Measurements from ENCODE around the gene NBPF1.
"Not testable (repeated sequence)": the region's sequence is repeated elsewhere in the genome, so short reads cannot be mapped to it uniquely, and the experiment has no call there.

The NBPF1 gene

DNA sequence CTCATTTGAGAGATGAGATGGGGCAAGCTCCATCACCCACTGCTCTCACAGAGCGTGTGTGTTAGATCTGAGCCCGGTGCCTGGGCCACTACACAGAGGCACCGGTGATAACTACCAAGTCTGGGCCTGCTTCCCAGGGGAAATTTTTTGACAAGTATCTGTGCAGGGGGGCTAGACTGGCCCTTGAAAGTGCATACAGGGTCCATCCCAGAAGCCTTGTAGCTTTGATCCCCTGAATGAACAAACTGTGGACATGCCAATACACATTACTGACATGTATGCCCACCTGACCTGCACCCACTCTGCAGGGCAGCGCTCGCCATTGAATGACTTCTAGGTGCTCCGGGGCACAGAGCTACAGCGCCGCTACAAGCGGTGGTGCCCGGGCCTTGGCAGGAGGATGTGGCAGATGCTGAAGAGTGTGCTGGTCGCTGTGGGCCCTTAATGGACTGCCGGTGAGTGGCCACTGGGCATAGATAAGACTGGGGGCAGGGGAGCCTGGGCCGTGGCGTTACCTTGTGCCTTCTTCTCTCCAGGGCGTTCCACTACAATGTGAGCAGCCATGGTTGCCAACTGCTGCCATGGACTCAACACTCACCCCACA is 32.8 kb upstream of the NBPF1 start:
- H3K4me3 ChIP-seq (ENCODE audit: low read depth, low read length); H3K36me3 ChIP-seq (ENCODE audit: control insufficient read depth, insufficient read depth, low read length); H3K9ac ChIP-seq (ENCODE audit: low read depth, low read length); H3K9me3 ChIP-seq (ENCODE audit: control insufficient read depth, insufficient read depth, low read length); H3K4me1 ChIP-seq (ENCODE audit: control insufficient read depth, insufficient read depth, low read length): not testable (repeated sequence)
- H3K27me3 ChIP-seq (ENCODE audit: control insufficient read depth, insufficient read depth, low read length), result peaks cover 36% of the 10 kb centered on the region

DNA sequence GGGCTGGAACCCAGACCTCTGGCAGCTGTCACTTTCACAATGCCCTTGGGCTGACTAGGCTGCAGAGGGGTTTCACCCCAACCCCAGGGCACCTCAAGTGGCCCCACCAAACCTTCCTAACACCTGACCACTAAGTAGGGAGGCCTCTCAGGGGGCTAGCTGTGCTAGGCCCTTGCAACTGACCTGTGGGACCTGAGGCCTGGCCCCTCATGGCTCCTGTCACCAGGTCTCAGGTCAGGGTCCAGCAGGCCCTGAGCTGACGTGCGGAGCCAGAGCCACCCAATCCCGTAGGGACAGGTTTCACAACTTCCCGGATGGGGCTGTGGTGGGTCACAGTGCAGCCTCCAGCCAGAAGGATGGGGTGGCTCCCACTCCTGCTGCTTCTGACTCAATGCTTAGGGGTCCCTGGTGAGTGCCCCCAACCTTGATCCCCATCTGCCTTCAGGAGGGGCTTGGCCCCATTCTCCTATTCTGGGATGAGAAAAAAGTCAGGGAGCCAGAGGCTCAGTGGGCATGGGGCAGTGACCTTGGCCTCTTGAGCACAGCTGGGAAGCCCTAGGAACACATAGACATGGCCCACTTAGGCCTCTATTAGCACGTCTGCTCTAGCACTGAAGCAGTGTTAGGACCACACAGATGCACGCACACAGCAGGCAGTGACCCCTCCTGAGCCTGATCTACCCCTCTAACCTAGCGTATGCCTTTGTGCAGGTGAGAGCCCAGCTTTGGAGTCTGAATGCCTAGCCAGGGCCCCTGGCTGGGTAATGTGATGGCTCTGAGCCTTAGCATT is 32.1 kb upstream of the NBPF1 start:
- H3K36me3 ChIP-seq (ENCODE audit: control insufficient read depth, insufficient read depth, low read length); H3K9ac ChIP-seq (ENCODE audit: low read depth, low read length); H3K4me1 ChIP-seq (ENCODE audit: control insufficient read depth, insufficient read depth, low read length); H3K9me3 ChIP-seq (ENCODE audit: control insufficient read depth, insufficient read depth, low read length): not testable (repeated sequence)
- Histone ChIP-seq H3K4me3 (ENCODE audit: low read depth, low read length) (peak overlapping the region; percentile 88), H3K27me3 (ENCODE audit: control insufficient read depth, insufficient read depth, low read length) (peaks cover 36% of the 10 kb centered on the region)

DNA sequence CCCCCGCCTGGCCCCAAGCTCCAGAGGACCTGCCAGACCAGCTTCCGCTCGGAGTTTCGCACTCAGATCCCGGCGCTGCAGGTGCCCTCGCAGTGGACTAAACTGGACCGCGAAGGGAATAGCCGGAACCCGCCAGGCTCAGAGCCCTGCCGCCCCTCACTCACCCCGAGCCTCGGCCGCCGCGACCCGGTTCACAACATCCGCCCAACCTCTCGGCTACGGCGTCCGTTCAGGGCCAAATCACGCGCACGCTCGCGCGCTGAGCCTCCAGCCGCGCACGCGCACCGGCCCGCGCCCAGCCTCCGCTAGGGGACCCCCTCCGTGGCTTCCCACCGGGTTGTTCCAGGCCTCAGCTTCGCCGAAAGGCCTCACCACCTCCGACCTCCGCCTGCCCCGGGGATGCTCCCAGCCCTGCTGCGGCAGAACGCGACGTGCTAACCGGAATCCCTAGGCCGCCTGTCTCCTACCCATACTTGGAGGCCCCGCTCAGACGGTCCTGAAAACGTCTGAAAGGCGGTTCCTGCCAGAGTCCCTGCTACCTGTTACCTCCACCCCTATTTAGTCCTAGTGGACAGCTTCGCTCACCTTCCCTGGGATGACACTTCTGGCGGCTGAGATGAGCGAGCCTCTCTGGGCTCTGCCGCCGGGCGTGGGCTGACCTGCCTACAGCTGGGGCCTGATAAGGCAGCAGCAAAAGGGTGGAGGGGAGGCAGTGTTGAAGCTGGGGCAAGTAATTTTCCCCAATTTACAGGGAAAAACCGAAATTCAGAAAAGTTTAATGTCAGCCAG is 31.3 kb upstream of the NBPF1 start:
- peak overlapping the region; percentile 88 for H3K4me3 ChIP-seq (ENCODE audit: low read depth, low read length)
- not testable (repeated sequence) for H3K36me3 ChIP-seq (ENCODE audit: control insufficient read depth, insufficient read depth, low read length); H3K4me1 ChIP-seq (ENCODE audit: control insufficient read depth, insufficient read depth, low read length); H3K9me3 ChIP-seq (ENCODE audit: control insufficient read depth, insufficient read depth, low read length)
- peak overlapping the region; percentile 87 for H3K9ac ChIP-seq (ENCODE audit: low read depth, low read length)
- H3K27me3 ChIP-seq (ENCODE audit: control insufficient read depth, insufficient read depth, low read length), result peaks cover 34% of the 10 kb centered on the region

DNA sequence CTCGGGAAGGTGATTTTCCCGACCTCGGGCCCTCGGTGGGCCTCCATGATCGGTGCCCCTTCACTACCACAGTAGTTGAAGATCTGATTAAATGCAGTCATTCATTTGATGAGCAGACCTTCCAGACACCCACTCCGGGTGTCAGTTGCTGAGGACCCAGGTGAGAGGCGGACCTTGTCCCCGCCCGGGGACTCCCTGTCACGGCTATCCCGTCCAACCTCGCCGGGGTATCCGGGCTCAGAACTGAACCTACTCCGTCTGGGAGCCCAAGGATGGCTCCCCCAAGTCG is 30.8 kb upstream of the NBPF1 start:
- peaks cover 29% of the 10 kb centered on the region for H3K27me3 ChIP-seq (ENCODE audit: control insufficient read depth, insufficient read depth, low read length)

DNA sequence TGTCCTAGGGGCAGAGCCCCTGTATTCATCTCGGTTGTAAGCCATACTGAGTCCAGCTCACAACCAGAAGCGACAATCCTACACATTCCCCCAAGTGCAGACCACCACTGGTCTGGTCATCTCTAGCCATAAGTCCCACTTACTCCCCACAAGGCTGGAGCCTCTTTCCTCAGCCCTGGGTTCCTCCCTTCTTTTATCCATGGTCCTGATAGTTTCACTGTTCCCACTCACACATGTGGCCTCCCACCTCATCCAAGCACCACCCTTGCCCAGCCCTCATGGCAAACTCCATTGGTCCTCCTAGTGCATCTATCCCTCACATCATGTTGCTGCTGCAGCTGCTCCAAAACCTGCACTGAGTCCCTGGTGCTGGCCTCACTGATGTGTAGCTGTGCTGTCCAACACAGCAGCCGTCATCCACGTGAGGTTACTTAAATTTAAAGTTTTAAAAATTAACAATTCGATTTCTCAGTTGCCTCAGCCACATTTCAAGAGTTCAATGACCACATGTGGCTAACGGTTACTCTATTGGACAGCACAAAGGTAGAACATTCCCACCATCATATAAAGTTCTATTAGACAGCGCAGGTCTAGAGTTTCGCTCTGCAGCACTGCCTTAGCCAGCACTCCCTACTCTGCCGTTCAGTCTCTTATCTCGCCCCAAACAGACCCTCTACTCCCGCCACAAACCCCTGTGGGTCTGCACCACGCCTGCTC is 30.3 kb upstream of the NBPF1 start:
- H3K36me3 ChIP-seq (ENCODE audit: control insufficient read depth, insufficient read depth, low read length); H3K9me3 ChIP-seq (ENCODE audit: control insufficient read depth, insufficient read depth, low read length); H3K4me1 ChIP-seq (ENCODE audit: control insufficient read depth, insufficient read depth, low read length): not testable (repeated sequence)
- H3K27me3 ChIP-seq (ENCODE audit: control insufficient read depth, insufficient read depth, low read length), result peaks cover 26% of the 10 kb centered on the region
- peak overlapping the region; percentile 87 for H3K9ac ChIP-seq (ENCODE audit: low read depth, low read length)
- peak overlapping the region; percentile 88 for H3K4me3 ChIP-seq (ENCODE audit: low read depth, low read length)

More for the DNA sequence above, 30.8 kb upstream of the NBPF1 start:
- H3K4me3 ChIP-seq (ENCODE audit: low read depth, low read length), result peak overlapping the region; percentile 88
- H3K9ac ChIP-seq (ENCODE audit: low read depth, low read length), result peak overlapping the region; percentile 87
- H3K4me1 ChIP-seq (ENCODE audit: control insufficient read depth, insufficient read depth, low read length), result no peaks in the 10 kb centered on the region
- H3K36me3 ChIP-seq (ENCODE audit: control insufficient read depth, insufficient read depth, low read length), result no peaks in the 10 kb centered on the region
- H3K9me3 ChIP-seq (ENCODE audit: control insufficient read depth, insufficient read depth, low read length), result no peaks in the 10 kb centered on the region

DNA sequence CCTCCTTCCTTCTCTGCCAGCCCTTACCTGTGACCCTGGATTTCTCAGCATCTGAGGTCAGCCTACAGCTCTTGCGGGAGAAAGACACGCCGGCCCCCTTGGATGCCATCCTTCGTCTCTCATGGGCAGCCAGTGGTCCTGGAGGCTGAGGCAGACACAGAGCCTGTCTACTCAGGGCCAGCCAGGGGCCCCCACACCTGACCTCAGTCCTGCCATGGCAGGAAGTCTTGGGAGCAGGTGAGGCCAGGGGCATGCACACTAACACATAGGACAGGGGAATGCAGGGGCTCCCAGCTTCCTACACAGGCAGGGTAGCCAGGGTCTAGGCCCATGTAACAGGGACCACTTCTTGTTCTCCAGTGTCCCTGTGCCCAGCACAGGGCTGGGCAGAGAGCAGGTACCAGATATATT is 29.6 kb upstream of the NBPF1 start:
- peaks cover 21% of the 10 kb centered on the region for H3K27me3 ChIP-seq (ENCODE audit: control insufficient read depth, insufficient read depth, low read length)
- H3K4me3 ChIP-seq (ENCODE audit: low read depth, low read length); H3K4me1 ChIP-seq (ENCODE audit: control insufficient read depth, insufficient read depth, low read length): not testable (repeated sequence)

DNA sequence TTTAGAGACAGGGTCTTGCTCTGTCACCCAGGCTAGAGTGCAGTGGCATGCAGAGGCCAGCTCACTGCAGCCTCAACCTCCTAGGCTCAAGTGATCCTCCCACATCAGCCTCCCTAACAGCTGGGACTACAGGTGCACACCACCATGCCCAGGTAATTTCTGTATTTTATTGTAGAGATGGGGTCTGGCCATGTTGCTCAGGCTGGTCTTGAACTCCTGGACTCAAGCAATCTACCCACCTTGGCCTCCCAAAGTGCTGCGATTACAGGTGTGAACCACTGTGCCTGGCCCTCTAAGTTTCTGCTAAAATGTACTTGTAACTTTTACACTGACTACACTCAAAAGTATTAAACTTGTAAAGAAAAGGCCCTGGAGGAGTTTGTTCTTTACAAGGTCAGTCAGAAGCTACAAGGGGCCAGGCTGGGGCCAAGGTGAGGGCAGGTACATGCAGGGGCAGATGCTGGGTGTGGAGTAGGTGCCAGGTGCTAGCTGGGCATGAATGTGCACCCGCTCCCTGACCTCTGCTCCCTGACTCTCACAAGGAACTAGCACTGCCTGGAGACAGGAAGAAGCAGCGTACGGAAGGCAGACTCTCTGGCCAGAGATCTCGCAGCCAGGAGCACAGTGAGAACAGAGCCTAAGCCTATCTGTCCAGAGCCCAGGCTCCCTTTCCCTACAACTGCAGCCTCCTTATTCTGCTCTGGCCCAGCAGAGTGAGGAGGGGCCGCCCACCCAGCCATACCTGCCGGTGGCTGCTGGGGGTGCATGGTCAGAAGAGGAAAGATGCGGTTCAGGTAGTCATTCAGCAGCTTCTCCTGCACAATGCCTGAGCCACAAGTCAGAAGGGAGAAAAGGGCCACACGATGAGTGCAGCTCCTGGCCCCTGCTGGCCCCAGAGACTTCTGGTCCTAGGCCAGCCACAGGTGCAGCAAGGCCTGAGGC is 28.9 kb upstream of the NBPF1 start:
- not testable (repeated sequence) for H3K9me3 ChIP-seq (ENCODE audit: control insufficient read depth, insufficient read depth, low read length); H3K4me1 ChIP-seq (ENCODE audit: control insufficient read depth, insufficient read depth, low read length); H3K9ac ChIP-seq (ENCODE audit: low read depth, low read length); H3K4me3 ChIP-seq (ENCODE audit: low read depth, low read length); H3K36me3 ChIP-seq (ENCODE audit: control insufficient read depth, insufficient read depth, low read length)
- peaks cover 21% of the 10 kb centered on the region for H3K27me3 ChIP-seq (ENCODE audit: control insufficient read depth, insufficient read depth, low read length)

More for the DNA sequence above, 29.6 kb upstream of the NBPF1 start:
- not testable (repeated sequence) for H3K9ac ChIP-seq (ENCODE audit: low read depth, low read length); H3K36me3 ChIP-seq (ENCODE audit: control insufficient read depth, insufficient read depth, low read length); H3K9me3 ChIP-seq (ENCODE audit: control insufficient read depth, insufficient read depth, low read length)

DNA sequence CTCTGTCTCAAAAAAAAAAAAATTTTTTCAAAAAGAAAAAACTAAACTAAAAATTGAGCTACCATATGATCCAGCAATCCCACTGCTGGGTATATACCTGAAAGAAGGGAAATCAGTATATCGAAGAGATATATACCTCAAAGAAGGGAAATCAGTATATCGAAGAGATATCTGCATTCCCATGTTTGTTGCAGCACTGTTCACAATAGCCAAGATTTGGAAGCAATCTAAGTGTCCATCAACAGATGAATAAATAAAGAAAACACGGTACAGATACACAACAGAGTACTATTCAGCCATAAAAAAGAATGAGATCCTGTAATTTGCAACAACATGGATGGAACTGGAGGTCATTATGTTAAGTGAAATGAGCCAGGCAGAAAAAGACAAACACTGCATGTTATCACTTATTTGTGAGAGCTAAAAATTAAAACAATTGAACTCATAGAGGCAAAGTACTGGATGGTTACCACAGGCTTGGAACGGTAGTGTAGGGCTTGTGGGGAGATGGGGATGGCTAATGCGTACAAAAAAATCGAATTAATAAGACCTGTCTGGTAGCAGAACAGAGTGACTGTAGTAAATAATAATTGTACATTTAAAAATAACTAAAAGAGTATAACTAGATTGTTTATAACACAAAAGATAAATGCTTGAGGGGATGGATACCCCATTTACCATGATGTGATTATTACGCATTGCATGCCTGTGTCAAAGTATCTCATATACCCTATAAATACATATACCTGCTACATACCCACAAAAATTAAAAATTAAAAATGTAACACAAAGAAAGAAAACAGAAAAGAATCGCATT is 28.0 kb upstream of the NBPF1 start:
- not testable (repeated sequence) for H3K9ac ChIP-seq (ENCODE audit: low read depth, low read length); H3K9me3 ChIP-seq (ENCODE audit: control insufficient read depth, insufficient read depth, low read length); H3K4me3 ChIP-seq (ENCODE audit: low read depth, low read length); H3K36me3 ChIP-seq (ENCODE audit: control insufficient read depth, insufficient read depth, low read length); H3K4me1 ChIP-seq (ENCODE audit: control insufficient read depth, insufficient read depth, low read length)
- peaks cover 16% of the 10 kb centered on the region for H3K27me3 ChIP-seq (ENCODE audit: control insufficient read depth, insufficient read depth, low read length)

DNA sequence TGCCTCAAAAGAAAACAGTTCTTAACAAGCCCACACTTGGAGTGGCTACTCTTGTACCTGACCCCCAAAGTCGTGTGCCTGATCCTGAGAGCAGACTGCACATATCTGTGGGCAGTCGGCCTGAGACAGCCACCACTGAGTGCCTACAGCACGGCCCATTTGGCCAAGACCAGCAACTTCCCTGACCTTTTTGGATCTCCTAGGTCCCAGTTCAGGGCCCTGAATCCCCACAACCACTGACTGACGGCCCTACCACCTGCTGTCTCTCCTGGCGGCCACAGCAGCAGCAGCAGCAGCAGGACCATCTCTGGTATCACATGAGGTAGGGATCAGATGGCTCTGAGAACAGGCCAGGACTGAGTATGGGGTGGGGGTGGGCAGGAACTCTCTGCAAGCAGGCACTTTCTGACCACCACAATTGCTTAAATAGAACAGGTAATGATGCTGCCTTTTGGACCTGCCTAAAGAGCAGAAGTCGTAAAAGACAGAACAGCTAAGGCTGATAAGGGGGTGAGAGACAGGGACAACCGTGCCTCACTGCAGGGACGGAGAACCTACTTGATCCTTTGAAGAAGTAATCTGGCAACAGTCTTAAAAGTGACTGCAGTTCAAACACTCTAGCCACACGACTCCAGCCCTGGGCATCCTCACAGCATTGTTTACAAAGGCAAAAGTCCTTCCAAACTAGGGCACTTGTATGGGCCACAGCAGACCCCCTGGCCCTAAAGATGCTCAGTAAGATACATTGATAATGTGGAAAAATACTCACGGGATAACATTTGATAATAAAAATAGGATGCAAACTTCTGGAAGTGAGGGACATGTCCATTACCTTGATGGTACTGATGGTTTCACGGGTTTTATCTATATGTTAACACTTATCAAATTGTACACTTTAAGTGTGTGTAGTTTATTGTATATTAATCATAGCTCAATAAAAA is 26.0 kb upstream of the NBPF1 start:
- H3K9ac ChIP-seq (ENCODE audit: low read depth, low read length); H3K36me3 ChIP-seq (ENCODE audit: control insufficient read depth, insufficient read depth, low read length); H3K9me3 ChIP-seq (ENCODE audit: control insufficient read depth, insufficient read depth, low read length); H3K4me1 ChIP-seq (ENCODE audit: control insufficient read depth, insufficient read depth, low read length); H3K4me3 ChIP-seq (ENCODE audit: low read depth, low read length); H3K27me3 ChIP-seq (ENCODE audit: control insufficient read depth, insufficient read depth, low read length): not testable (repeated sequence)
